CD4-positive, alpha-beta T cell treated with Interleukin-6 for 4 hours (primary cell): ENCODE data around the gene NAXE.
"Not testable (repeated sequence)": the region's sequence is repeated elsewhere in the genome, so short reads cannot be mapped to it uniquely, and the experiment has no call there.

ENCODE experiments used
- DNase-seq: peaks from one replicate; pipeline ENCODE4 v3.0.0-alpha.2; 2020; ENCODE audit warnings: mixed read lengths

NAXE gene

GRCh38 chr1:156591432-156592157, at the start of gene NAXE:
Gene NAXE (plus strand): TSS chr1:156591776. CDS start chr1:156591805, 29 bp downstream.
- DNase-seq, result peak; percentile 82

GRCh38 chr1:156543066-156543465, 48.5 kb upstream of the NAXE start:
- DNase-seq, result no peak

GRCh38 chr1:156544592-156545102, 46.9 kb upstream of the NAXE start:
- no peak for DNase-seq

- DNase-seq, result no peak
Measured at GRCh38 chr1:156546267-156546666, 45.3 kb upstream of the NAXE start.

- no peak for DNase-seq
Measured at GRCh38 chr1:156547434-156547833, 44.1 kb upstream of the NAXE start.

GRCh38 chr1:156547982-156548381, 43.6 kb upstream of the NAXE start:
- DNase-seq, result no peak

GRCh38 chr1:156549390-156549789, 42.2 kb upstream of the NAXE start:
- no peak for DNase-seq

GRCh38 chr1:156549831-156550230, 41.7 kb upstream of the NAXE start:
- DNase-seq, result no peak

GRCh38 chr1:156550346-156550745, 41.2 kb upstream of the NAXE start:
- no peak for DNase-seq

- no peak for DNase-seq
Measured at GRCh38 chr1:156551066-156551643, 40.4 kb upstream of the NAXE start.

- no peak for DNase-seq
Measured at GRCh38 chr1:156551869-156552268, 39.7 kb upstream of the NAXE start.

- DNase-seq, result no peak
Measured at GRCh38 chr1:156552518-156552917, 39.1 kb upstream of the NAXE start.

- DNase-seq, result not testable (repeated sequence)
Measured at GRCh38 chr1:156552937-156553336, 38.6 kb upstream of the NAXE start.

GRCh38 chr1:156553860-156554485, 37.6 kb upstream of the NAXE start:
- DNase-seq, result no peak

GRCh38 chr1:156554971-156555370, 36.6 kb upstream of the NAXE start:
- no peak for DNase-seq

- no peak for DNase-seq
Measured at GRCh38 chr1:156555715-156556114, 35.9 kb upstream of the NAXE start.

- no peak for DNase-seq
Measured at GRCh38 chr1:156556354-156556753, 35.2 kb upstream of the NAXE start.

- DNase-seq, result no peak
Measured at GRCh38 chr1:156559086-156559796, 32.3 kb upstream of the NAXE start.

GRCh38 chr1:156559797-156560385, 31.7 kb upstream of the NAXE start:
- no peak for DNase-seq

- DNase-seq, result no peak
Measured at GRCh38 chr1:156560585-156561163, 30.9 kb upstream of the NAXE start.

GRCh38 chr1:156565519-156565918, 26.1 kb upstream of the NAXE start:
- DNase-seq, result no peak

GRCh38 chr1:156566436-156566835, 25.1 kb upstream of the NAXE start:
- no peak for DNase-seq
